Cardiac muscle cell (in vitro differentiated cells and primary cell): ENCODE results near the gene ERGIC1. TPM values are rescaled to one million over a fixed set of nuclear protein-coding genes. Genes with fewer than 3 reads are reported as not detected.

Experiments
- DNase-seq, 2 donors: peaks; one replicate each; pipeline versions ENCODE4 v3.0.0 to v3.0.0-alpha.2; 2010 to 2017; ENCODE audit warnings: low read depth in 1 of 2, low spot score in 1 of 2
- H3K27ac ChIP-seq: fragments of 200-600 bp; sonication (generic); 2 replicates; pipeline ENCODE4 v1.5.1; 2016
- H3K27me3 ChIP-seq: fragments of 200-600 bp; sonication (generic); 2 replicates; pipeline ENCODE4 v1.6.0; 2016; ENCODE audit warnings: control low read depth
- H3K36me3 ChIP-seq: fragments of 200-600 bp; sonication (generic); 2 replicates; pipeline ENCODE4 v1.5.1; 2016; ENCODE audit warnings: control low read depth
- H3K4me1 ChIP-seq: fragments of 200-600 bp; sonication (generic); 2 replicates; pipeline ENCODE4 v1.8.1; 2017; ENCODE audit warnings: low read depth, mild to moderate bottlenecking, mixed run types
- H3K4me3 ChIP-seq: fragments of 200-600 bp; sonication (generic); 2 replicates; pipeline ENCODE4 v1.5.1; 2016; ENCODE audit warnings: mild to moderate bottlenecking
- H3K9me3 ChIP-seq: fragments of 200-600 bp; sonication (generic); 2 replicates; pipeline ENCODE4 v1.5.1; 2017; ENCODE audit warnings: low read depth, mild to moderate bottlenecking, control low read depth
- CTCF ChIP-seq: IDR thresholded peaks from 2 replicates; pipeline ENCODE4 v1.5.1; 2012; ENCODE audit warnings: low read depth, mild to moderate bottlenecking, low read length
- polyA plus RNA-seq: library from polyadenylated mRNA; unstranded; fragments of >200 nt; fragmentation: Nextera tagmentation; extraction: Ambion mirVana; gene quantifications from 2 replicates; pipeline ENCODE4 v1.2.1, GENCODE V29; 2016
- total RNA-seq: library from RNA; depleted of rRNA; stranded (reverse); fragments of >200 nt; gene quantifications from 2 replicates; pipeline ENCODE4 v1.2.3, GENCODE V29; 2016

ERGIC1 gene
- total and polyA plus RNA-seq, 2 experiments from 2014 or later = 15.4 to 77.3 TPM

DNA sequence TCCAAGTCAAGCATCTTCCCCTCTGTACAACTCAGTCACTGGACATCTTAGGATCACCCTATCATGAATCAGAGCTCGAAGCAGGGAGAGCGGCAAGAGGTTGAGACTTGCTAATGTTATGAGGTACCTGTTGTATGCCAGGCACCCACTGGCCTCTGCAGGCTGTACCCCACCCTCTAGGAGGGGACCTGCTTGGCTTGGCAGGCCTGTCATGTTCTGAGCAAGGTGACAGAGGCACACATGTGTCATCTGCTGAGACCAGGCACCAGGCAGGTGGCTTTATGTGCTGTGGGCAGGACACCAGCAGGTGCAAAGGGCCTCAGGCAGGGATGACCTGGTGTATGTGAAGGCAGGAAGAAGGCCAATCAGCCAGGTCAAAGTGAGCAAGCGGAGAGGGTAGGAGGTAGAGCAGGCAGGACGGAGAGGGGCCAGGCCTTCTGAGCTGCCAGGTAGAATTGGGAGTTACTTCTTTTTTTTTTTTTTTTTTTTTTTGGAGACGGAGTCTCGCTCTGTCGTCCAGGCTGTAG is 64.9 kb downstream of the ERGIC1 start:
- Histone ChIP-seq H3K9me3 (no peaks in the 10 kb centered on the region), H3K4me3 (no peak overlapping the region), H3K27ac (no peak overlapping the region), H3K36me3 (peaks cover 3% of the 10 kb centered on the region), H3K27me3 (no peaks in the 10 kb centered on the region), H3K4me1 (peaks cover 9% of the 10 kb centered on the region)
- TF ChIP-seq CTCF = no peak
- DNase-seq = no peak

DNA sequence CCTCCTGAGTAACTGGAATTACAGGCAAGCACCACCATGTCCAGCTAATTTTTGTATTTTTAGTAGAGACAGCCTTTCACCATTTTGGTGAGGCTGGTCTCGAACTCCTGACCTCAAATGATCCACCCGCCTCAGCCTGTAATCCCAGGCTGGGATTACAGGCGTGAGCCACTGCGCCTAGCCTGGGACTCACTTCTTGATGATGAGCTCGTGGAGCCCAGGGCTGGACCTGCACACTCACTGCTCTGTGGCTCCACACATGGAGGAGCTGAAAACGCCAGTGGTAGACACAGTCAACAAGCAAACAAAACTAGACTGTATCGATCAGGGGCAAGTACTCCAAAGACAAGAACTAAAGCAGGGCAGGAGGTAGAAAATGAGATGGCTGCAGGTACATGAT is 65.4 kb downstream of the ERGIC1 start:
- DNase-seq = no peak
- H3K36me3 ChIP-seq = peaks cover 3% of the 10 kb centered on the region
- H3K4me1 ChIP-seq = peaks cover 9% of the 10 kb centered on the region
- H3K27ac ChIP-seq = no peak overlapping the region
- TF ChIP-seq CTCF = no peak
- no peak overlapping the region for H3K4me3 ChIP-seq
- H3K9me3 ChIP-seq = no peaks in the 10 kb centered on the region
- H3K27me3 ChIP-seq = no peaks in the 10 kb centered on the region

GRCh38 chr5:172901012-172901780 is 67.1 kb downstream of the ERGIC1 start:
- H3K4me1 ChIP-seq = peaks cover 9% of the 10 kb centered on the region

GRCh38 chr5:172901788-172902496 is 67.9 kb downstream of the ERGIC1 start:
- peak; percentile 49 to 73 for DNase-seq
- Histone ChIP-seq H3K27ac (peak overlapping the region; percentile 88), H3K27me3 (no peaks in the 10 kb centered on the region), H3K4me1 (peaks cover 9% of the 10 kb centered on the region), H3K36me3 (peaks cover 3% of the 10 kb centered on the region), H3K9me3 (no peaks in the 10 kb centered on the region), H3K4me3 (no peak overlapping the region)
- no peak for TF ChIP-seq CTCF

More at GRCh38 chr5:172901012-172901780, 67.1 kb downstream of the ERGIC1 start:
- no peak overlapping the region for H3K4me3 ChIP-seq
- H3K36me3 ChIP-seq = peaks cover 3% of the 10 kb centered on the region
- no peak for TF ChIP-seq CTCF
- no peaks in the 10 kb centered on the region for H3K9me3 ChIP-seq
- peak overlapping the region; percentile 88 for H3K27ac ChIP-seq
- H3K27me3 ChIP-seq = no peaks in the 10 kb centered on the region
- peak; percentile 14 to 90 for DNase-seq

DNA sequence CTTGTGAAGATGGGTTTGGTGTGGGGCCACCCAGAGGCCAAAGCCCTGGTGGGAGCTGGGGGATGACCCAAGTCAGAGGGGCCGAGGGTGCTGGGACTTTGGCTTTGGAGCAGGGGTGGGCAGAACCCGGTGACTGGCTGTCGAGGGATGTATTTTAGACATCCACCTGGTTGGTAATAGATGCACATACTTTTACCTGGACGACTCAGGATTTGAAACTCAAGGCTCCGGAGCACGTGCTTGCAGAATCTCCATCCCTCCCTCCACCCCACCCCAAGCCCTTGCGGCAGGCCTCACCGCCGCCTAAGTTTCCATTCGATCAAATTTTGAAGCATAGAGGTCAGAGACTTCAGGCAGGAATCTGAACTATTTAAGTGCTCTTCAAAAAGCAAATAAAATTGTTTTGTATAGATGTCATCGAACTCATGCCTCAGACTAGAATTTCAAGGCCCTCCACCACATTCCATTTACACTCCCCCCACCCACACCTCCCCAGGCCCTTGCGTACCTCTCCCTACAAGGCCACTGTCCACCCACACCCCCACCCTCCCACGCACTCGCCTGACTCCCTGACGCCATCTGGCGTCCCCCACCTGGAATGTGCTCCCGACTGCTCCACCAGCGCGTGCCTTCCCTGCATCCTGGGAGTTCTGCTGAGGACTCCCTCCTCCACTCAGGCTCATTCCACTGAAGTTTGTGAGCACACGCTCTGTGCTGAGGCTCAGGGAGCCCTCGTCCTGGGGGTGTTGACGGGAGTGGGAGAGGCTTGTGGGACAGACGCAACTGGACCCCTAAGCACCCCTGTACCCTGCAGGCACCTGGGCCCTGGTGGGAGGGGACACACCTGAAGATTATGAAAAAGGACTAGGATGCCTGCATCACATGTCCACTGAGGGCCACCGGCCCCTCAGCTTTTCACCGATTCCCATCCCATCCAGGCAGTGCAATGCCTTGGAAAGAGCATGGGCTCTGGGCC is 68.7 kb downstream of the ERGIC1 start:
- H3K9me3 ChIP-seq = no peaks in the 10 kb centered on the region
- no peaks in the 10 kb centered on the region for H3K27me3 ChIP-seq
- H3K27ac ChIP-seq = peak overlapping the region; percentile 88
- peaks cover 3% of the 10 kb centered on the region for H3K36me3 ChIP-seq
- H3K4me3 ChIP-seq = no peak overlapping the region
- H3K4me1 ChIP-seq = peaks cover 9% of the 10 kb centered on the region
- peak; percentile 58 for TF ChIP-seq CTCF
- DNase-seq = peak; percentile 66 to 94
